ENCODE data around the gene BABAM1. TPM values are rescaled to one million over a fixed set of nuclear protein-coding genes. Genes with fewer than 3 reads are reported as not detected.

The BABAM1 gene
- total RNA-seq, 1 experiment from 2014 or later: 79.5 TPM

GRCh38 chr19:17327654-17328516, 60.6 kb downstream of the BABAM1 start:
- Histone ChIP-seq H3K4me3 (ENCODE audit: low read depth in 2 of 2, low read length in 2 of 2) (no peak overlapping the region), H3K9me3 (ENCODE audit: control insufficient read depth, insufficient read depth, low read depth, low read length) (no peaks in the 10 kb centered on the region), H3K4me1 (ENCODE audit: control insufficient read depth, insufficient read depth, low read length) (no peaks in the 10 kb centered on the region), H3K36me3 (ENCODE audit: control insufficient read depth, insufficient read depth, low read length) (no peaks in the 10 kb centered on the region; the same call in 1 of the 2 replicates), H3K27ac (ENCODE audit: low read length) (no peak overlapping the region), H3K27me3 (ENCODE audit: control insufficient read depth, insufficient read depth, low read length) (no peaks in the 10 kb centered on the region)
- peak; percentile 38; the same call in 1 of the 2 replicates for ATAC-seq
- TF ChIP-seq POLR2AphosphoS5 (IDR thresholded peaks at IDR 0.05; ENCODE audit: low read depth, low read length): no peak
- TF ChIP-seq SIN3A (IDR thresholded peaks at IDR 0.05; ENCODE audit: borderline replicate concordance, insufficient read depth, low read depth, low read length): no peak
- TF ChIP-seq TCF7L2 (IDR thresholded peaks at IDR 0.05; ENCODE audit: low read depth, low read length): no peak
- no peak for TF ChIP-seq CTCF (IDR thresholded peaks at IDR 0.05)
- TF ChIP-seq REST (IDR thresholded peaks at IDR 0.05; ENCODE audit: insufficient read depth in 1 of 2, low read depth in 2 of 2, low read length in 1 of 2): no peak
- CTCF ChIA-PET: no interaction called here
- POLR2A ChIA-PET: no interaction called here
- no peak for DNase-seq (ENCODE audit: low read depth, low spot score)
- no TSS peak for BruUV-seq (replicated peaks)
- intact Hi-C loops (cut with micrococcal nuclease; ENCODE audit: unreplicated experiment): no loop called here
- in situ Hi-C loops (cut with HindIII; ENCODE audit: low pct_unique_long_range_greater_than_20kb, low sequenced_read_pairs): no loop called here

Other genes with a start within 250 kb of the BABAM1 start
- 2.0 TPM for gene CPAMD8, start 240.6 kb upstream of the BABAM1 start, total RNA-seq (2021; ENCODE audit: unreplicated experiment)
- gene HAUS8, start 192.0 kb upstream of the BABAM1 start, total RNA-seq (2021; ENCODE audit: unreplicated experiment): 18.2 TPM
- 79.4 TPM for gene MYO9B, start 191.7 kb upstream of the BABAM1 start, total RNA-seq (2021; ENCODE audit: unreplicated experiment)
- gene USE1, start 52.1 kb upstream of the BABAM1 start, total RNA-seq (2021; ENCODE audit: unreplicated experiment): 26.2 TPM
- 37.1 TPM for gene OCEL1, start 41.2 kb upstream of the BABAM1 start, total RNA-seq (2021; ENCODE audit: unreplicated experiment)
- 173 TPM for gene NR2F6, start 21.5 kb upstream of the BABAM1 start, total RNA-seq (2021; ENCODE audit: unreplicated experiment)
- not detected for gene USHBP1, start 2.7 kb upstream of the BABAM1 start, total RNA-seq (2021; ENCODE audit: unreplicated experiment)
- 1.1 TPM for gene ANKLE1, start 14.5 kb downstream of the BABAM1 start, total RNA-seq (2021; ENCODE audit: unreplicated experiment)
- gene ABHD8, start 36.0 kb downstream of the BABAM1 start, total RNA-seq (2021; ENCODE audit: unreplicated experiment): 19.6 TPM
- gene MRPL34, start 38.4 kb downstream of the BABAM1 start, total RNA-seq (2021; ENCODE audit: unreplicated experiment): 87.7 TPM
- 56.0 TPM for gene DDA1, start 42.1 kb downstream of the BABAM1 start, total RNA-seq (2021; ENCODE audit: unreplicated experiment)
- 13.5 TPM for gene ANO8, start 67.4 kb downstream of the BABAM1 start, total RNA-seq (2021; ENCODE audit: unreplicated experiment)
- 35.3 TPM for gene GTPBP3, start 70.1 kb downstream of the BABAM1 start, total RNA-seq (2021; ENCODE audit: unreplicated experiment)
- gene PLVAP, start 109.9 kb downstream of the BABAM1 start, total RNA-seq (2021; ENCODE audit: unreplicated experiment): 0.08 TPM
- gene CCDC194, start 126.8 kb downstream of the BABAM1 start, total RNA-seq (2021; ENCODE audit: unreplicated experiment): 0.51 TPM
- gene BST2, start 138.2 kb downstream of the BABAM1 start, total RNA-seq (2021; ENCODE audit: unreplicated experiment): 11.8 TPM
- gene MVB12A, start 152.6 kb downstream of the BABAM1 start, total RNA-seq (2021; ENCODE audit: unreplicated experiment): 42.1 TPM
- gene TMEM221, start 181.2 kb downstream of the BABAM1 start, total RNA-seq (2021; ENCODE audit: unreplicated experiment): 0.39 TPM
- not detected for gene NXNL1, start 193.5 kb downstream of the BABAM1 start, total RNA-seq (2021; ENCODE audit: unreplicated experiment)
- gene SLC27A1, start 203.1 kb downstream of the BABAM1 start, total RNA-seq (2021; ENCODE audit: unreplicated experiment): 5.4 TPM
- 58.2 TPM for gene PGLS, start 244.2 kb downstream of the BABAM1 start, total RNA-seq (2021; ENCODE audit: unreplicated experiment)